ENCODE results near the gene GFI1B. TPM values are rescaled to one million over a fixed set of nuclear protein-coding genes. Genes with fewer than 3 reads are reported as not detected.
A peak's percentile ranks its signal among the peaks of the same experiment; 100 is the strongest.
"Not testable (repeated sequence)": the region's sequence is repeated elsewhere in the genome, so short reads cannot be mapped to it uniquely, and the experiment has no call there.

Gene GFI1B
- total RNA-seq, 2 experiments from 2014 or later = not detected

DNA sequence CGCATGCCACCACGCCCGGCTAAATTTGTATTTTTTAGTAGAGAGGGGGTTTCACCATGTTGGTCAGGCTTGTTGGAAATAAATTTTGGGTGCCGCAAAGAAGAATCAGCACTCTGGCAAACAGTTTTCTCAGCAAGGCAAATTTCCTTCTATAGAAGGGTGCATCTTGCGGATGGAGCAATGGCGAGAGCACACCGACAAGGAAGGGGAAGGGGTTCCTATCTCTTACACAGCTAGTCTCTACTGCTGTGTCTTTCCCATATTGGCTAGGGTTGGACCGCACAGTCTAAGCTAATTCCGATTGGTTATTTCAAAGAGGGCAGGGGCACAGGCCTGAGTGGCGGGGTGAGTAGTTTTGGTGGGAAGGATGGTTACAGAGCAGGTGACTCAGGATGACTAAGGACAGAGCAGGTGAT lies 53.0 kb downstream of the GFI1B start:
- no peaks in the 10 kb centered on the region for H3K9me3 Mint-ChIP-seq
- intact Hi-C loops (cut with micrococcal nuclease) = loop anchor here (2.0 to 10.0 kb wide), 3 partner anchors 25 to 383 kb away; partner anchors contain the start of genes REXO4 and TSC1
- CTCF ChIA-PET = interaction anchor here (0.6 to 5.1 kb wide), 11 partner anchors 9 to 348 kb away, joined by 3 to 40 read pairs (median 4); no protein-coding TSS in a partner anchor
- DNase-seq = peak; percentile 37
- H3K27me3 Mint-ChIP-seq (ENCODE audit: low read depth) = no peaks in the 10 kb centered on the region
- H3K27ac Mint-ChIP-seq = peak overlapping the region; percentile 39
- H3K4me1 Mint-ChIP-seq (ENCODE audit: low read depth) = peaks cover 42% of the 10 kb centered on the region
- H3K36me3 Mint-ChIP-seq (ENCODE audit: low read depth) = peaks cover 6% of the 10 kb centered on the region
- peak overlapping the region; percentile 98 for H3K4me3 Mint-ChIP-seq

DNA sequence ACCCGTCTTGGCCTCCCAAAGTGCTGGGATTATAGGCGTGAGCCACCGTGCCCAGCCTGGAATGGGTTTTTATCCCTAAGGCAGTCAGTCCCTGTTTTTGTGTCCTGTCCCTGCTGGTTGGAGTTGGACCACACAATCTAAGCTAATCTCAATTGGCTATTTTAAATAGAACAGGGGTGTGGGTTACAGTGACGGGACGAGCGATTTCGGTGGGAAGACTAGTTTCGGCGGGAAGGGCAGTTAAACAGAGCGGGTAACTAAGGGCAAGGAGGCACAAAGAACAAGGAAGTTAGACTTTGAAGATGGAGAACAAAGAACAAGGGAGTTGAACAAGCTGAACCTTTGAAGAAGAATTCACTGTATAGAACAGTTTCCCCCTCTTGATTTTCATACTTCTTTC lies 53.7 kb downstream of the GFI1B start:
- no peaks in the 10 kb centered on the region for H3K9me3 Mint-ChIP-seq
- H3K4me3 Mint-ChIP-seq = peak overlapping the region; percentile 98
- peaks cover 42% of the 10 kb centered on the region for H3K4me1 Mint-ChIP-seq (ENCODE audit: low read depth)
- peaks cover 6% of the 10 kb centered on the region for H3K36me3 Mint-ChIP-seq (ENCODE audit: low read depth)
- intact Hi-C loops (cut with micrococcal nuclease) = loop anchor here (5.0 to 10.0 kb wide), 2 partner anchors 90 to 383 kb away; partner anchors contain the start of genes REXO4 and TSC1
- DNase-seq = no peak
- peak overlapping the region; percentile 39 for H3K27ac Mint-ChIP-seq
- no peaks in the 10 kb centered on the region for H3K27me3 Mint-ChIP-seq (ENCODE audit: low read depth)
- CTCF ChIA-PET = interaction anchor here (0.8 to 5.1 kb wide), 6 partner anchors 10 to 149 kb away, joined by 3 to 40 read pairs (median 6); no protein-coding TSS in a partner anchor

DNA sequence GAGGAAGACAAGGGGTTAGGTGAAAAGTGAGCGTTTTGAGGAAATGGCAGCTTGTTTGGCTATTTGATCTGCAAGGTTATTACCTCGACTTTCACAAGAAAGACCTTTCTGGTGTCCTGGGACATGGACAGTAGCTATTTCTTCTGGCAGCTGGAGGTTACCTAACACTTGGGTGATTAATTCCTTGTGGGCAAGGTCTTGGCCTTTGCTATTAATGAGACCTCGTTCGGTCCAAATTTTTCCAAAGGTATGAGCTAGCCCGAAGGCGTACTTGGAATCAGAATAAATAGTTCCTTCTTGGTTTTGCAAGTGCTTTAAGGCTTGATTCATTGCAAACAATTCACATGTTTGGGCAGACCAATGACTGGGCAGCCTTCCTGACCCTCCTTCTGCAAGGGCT lies 57.2 kb downstream of the GFI1B start:
- Mint-ChIP-seq H3K9me3 (no peaks in the 10 kb centered on the region), H3K27me3 (ENCODE audit: low read depth) (no peaks in the 10 kb centered on the region), H3K36me3 (ENCODE audit: low read depth) (peaks cover 6% of the 10 kb centered on the region), H3K27ac (no peak overlapping the region), H3K4me3 (no peak overlapping the region), H3K4me1 (ENCODE audit: low read depth) (peaks cover 31% of the 10 kb centered on the region)
- intact Hi-C loops (cut with micrococcal nuclease) = loop anchor here (10.0 kb wide), 1 partner anchor 379 kb away; the partner anchor contains the start of gene REXO4
- CTCF ChIA-PET = interaction anchor here (0.7 to 1.3 kb wide), 2 partner anchors 14 kb away, joined by 3 read pairs; no protein-coding TSS in a partner anchor
- DNase-seq = no peak

DNA sequence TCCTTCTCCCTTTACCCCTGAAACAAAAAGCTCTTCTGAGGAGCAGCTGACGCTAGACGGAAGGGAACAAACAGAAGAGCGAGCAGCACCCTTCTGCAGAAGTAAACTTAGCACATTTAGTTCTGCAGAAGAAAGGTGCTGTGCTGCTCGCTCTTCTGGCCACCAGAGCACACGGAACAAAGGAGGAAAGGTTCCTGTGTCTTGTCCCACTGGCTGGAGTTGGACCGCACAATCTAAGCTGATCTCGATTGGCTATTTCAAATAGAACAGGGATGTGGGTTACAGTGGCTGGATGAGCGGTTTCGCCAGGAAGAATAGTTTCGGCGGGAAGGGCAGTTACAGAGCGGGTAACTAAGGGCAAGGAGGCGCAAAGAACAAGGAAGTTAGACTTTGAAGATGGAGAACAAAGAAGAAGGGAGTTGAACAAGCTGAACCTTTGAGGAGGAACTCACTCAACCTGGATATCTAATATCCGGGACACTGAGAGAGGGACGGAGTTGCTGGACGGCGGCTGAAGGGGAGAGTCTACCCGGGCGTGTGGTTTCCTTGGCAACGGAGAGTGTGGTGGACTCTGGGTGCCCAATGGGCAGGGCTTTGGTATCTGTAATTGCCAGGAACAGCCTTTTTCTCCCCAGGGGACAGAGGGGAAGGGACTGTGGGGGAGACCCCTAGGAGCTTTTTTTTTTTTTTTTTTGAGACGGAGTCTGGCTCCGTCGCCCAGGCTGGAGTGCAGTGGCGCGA lies 59.5 kb downstream of the GFI1B start:
- H3K27me3 Mint-ChIP-seq (ENCODE audit: low read depth) = no peaks in the 10 kb centered on the region
- H3K4me3 Mint-ChIP-seq = no peak overlapping the region
- H3K4me1 Mint-ChIP-seq (ENCODE audit: low read depth) = peaks cover 14% of the 10 kb centered on the region
- H3K36me3 Mint-ChIP-seq (ENCODE audit: low read depth) = peaks cover 2% of the 10 kb centered on the region
- no peak overlapping the region for H3K27ac Mint-ChIP-seq
- DNase-seq = no peak
- H3K9me3 Mint-ChIP-seq = no peaks in the 10 kb centered on the region
- CTCF ChIA-PET = no interaction called here
- intact Hi-C loops (cut with micrococcal nuclease) = loop anchor here (10.0 kb wide), 1 partner anchor 377 kb away; the partner anchor contains the start of gene REXO4

DNA sequence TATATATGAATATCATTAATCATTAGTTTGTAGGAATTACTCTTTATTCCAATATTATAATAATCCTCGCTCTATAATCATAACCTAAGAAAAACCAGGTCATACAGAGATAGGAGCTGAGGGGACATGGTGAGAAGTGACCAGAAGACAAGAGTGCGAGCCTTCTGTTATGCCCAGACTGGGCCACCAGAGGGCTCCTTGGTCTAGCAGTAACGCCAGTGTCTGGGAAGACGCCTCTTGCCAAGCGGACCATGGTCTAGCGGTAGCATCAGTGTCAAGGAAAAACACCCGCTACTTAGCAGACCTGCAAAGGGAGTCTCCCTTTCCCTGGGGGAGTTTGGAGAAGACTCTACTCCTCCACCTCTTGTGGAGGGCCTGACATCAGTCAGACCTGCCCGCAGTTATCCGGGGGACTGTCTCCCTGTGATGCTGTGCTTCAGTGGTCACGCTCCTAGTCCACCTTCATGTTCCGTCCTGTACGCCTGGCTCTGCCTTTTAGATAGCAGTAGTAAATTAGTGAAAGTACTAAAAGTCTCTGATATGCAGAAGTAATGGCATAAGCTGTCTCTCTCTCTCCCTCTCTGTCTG lies 62.5 kb downstream of the GFI1B start:
- H3K9me3 Mint-ChIP-seq; intact Hi-C loops (cut with micrococcal nuclease); H3K27me3 Mint-ChIP-seq (ENCODE audit: low read depth); H3K27ac Mint-ChIP-seq; H3K4me3 Mint-ChIP-seq; H3K4me1 Mint-ChIP-seq (ENCODE audit: low read depth): not testable (repeated sequence)
- DNase-seq = peak; percentile 62
- CTCF ChIA-PET = interaction anchor here (0.8 to 4.5 kb wide), 3 partner anchors 10 to 104 kb away, joined by 3 to 18 read pairs (median 3); no protein-coding TSS in a partner anchor
- H3K36me3 Mint-ChIP-seq (ENCODE audit: low read depth) = peaks cover 24% of the 10 kb centered on the region

Small RNA genes lying within 50 kb of the gene (microRNA-seq; reads per million reads assigned to microRNA genes)
- not detected for gene MIR548AW (ENCODE audit: borderline microRNAs expressed, borderline replicate concordance)

Other genes with a start within 250 kb of the GFI1B start
- gene AK8, start 100.4 kb upstream of the GFI1B start, total RNA-seq = not detected
- gene SPACA9, start 99.8 kb upstream of the GFI1B start, total RNA-seq = 1 to 10 TPM; 2.5 to 2.9 TPM
- 10 to 100 TPM; 18.8 to 19.7 TPM for gene TSC1, start 34.1 kb upstream of the GFI1B start, total RNA-seq
- gene GTF3C5, start 52.3 kb downstream of the GFI1B start, total RNA-seq = 100 to 1,000 TPM; 102 to 108 TPM
- 1 to 10 TPM; 2.1 to 2.2 TPM for gene CEL, start 83.3 kb downstream of the GFI1B start, total RNA-seq
- 10 to 100 TPM; 29.5 to 32.5 TPM for gene RALGDS, start 142.5 kb downstream of the GFI1B start, total RNA-seq
- 1 to 10 TPM; 3.9 to 4.7 TPM for gene GBGT1, start 185.2 kb downstream of the GFI1B start, total RNA-seq
- not detected for gene OBP2B, start 230.6 kb downstream of the GFI1B start, total RNA-seq

Measured in activated naive CD4-positive, alpha-beta T cell treated with anti-CD3 and anti-CD28 coated beads for 36 hours (primary cell).